Fibroblast of skin of scalp (primary cell): ENCODE data around the gene ZBTB34.

ENCODE experiments used
- DNase-seq: peaks from one replicate; pipeline ENCODE4 v3.0.0-alpha.2; 2013

The ZBTB34 gene

GRCh38 chr9:126877418-126877817 is 17.0 kb downstream of the ZBTB34 start:
- DNase-seq = no peak

GRCh38 chr9:126879288-126879687 is 18.8 kb downstream of the ZBTB34 start:
- no peak for DNase-seq

- no peak for DNase-seq
Observed at GRCh38 chr9:126880226-126880946, 19.9 kb downstream of the ZBTB34 start.

- DNase-seq = no peak
Observed at GRCh38 chr9:126880947-126881332, 20.5 kb downstream of the ZBTB34 start.

- no peak for DNase-seq
Observed at GRCh38 chr9:126882746-126883145, 22.3 kb downstream of the ZBTB34 start.

GRCh38 chr9:126883636-126884035 is 23.2 kb downstream of the ZBTB34 start:
- no peak for DNase-seq

GRCh38 chr9:126885131-126885641 is 24.7 kb downstream of the ZBTB34 start:
- DNase-seq = no peak

GRCh38 chr9:126886034-126886822 is 25.8 kb downstream of the ZBTB34 start:
- DNase-seq = no peak

- DNase-seq = no peak
Observed at GRCh38 chr9:126886897-126887296, 26.5 kb downstream of the ZBTB34 start.

- no peak for DNase-seq
Observed at GRCh38 chr9:126891676-126892075, 31.2 kb downstream of the ZBTB34 start.

GRCh38 chr9:126893079-126893478 is 32.6 kb downstream of the ZBTB34 start:
- DNase-seq = no peak

- no peak for DNase-seq
Observed at GRCh38 chr9:126894052-126894603, 33.7 kb downstream of the ZBTB34 start.

- DNase-seq = no peak
Observed at GRCh38 chr9:126902210-126902609, 41.8 kb downstream of the ZBTB34 start.

GRCh38 chr9:126904586-126904985 is 44.1 kb downstream of the ZBTB34 start:
- no peak for DNase-seq

- no peak for DNase-seq
Observed at GRCh38 chr9:126906091-126906490, 45.7 kb downstream of the ZBTB34 start.

- DNase-seq = no peak
Observed at GRCh38 chr9:126907058-126907457, 46.6 kb downstream of the ZBTB34 start.

- peak; percentile 94 for DNase-seq
Observed at GRCh38 chr9:126914458-126915280, 54.2 kb downstream of the ZBTB34 start, which contains the start of gene RALGPS1. TSS of gene RALGPS1 (plus strand) at chr9:126914782. CDS start at chr9:126962290, 47,508 bp downstream.

- DNase-seq = no peak
Observed at GRCh38 chr9:126915281-126915816, 54.9 kb downstream of the ZBTB34 start.

- no peak for DNase-seq
Observed at GRCh38 chr9:126915846-126916543, 55.6 kb downstream of the ZBTB34 start.

GRCh38 chr9:126916909-126917308 is 56.5 kb downstream of the ZBTB34 start:
- DNase-seq = no peak

GRCh38 chr9:126919193-126919592 is 58.8 kb downstream of the ZBTB34 start:
- no peak for DNase-seq

GRCh38 chr9:126925876-126926275 is 65.4 kb downstream of the ZBTB34 start:
- no peak for DNase-seq
